Erythroblast (primary cell): ENCODE results near the gene MRPS15.

Experiments used
- DNase-seq, 2 experiments: peaks; one replicate each; lab custom pipeline; 2025; lab: John Stamatoyannopoulos, UW
- GATA1 ChIP-seq: IDR thresholded peaks from 2 replicates; pipeline ENCODE4 v1.6.1; 2011; ENCODE audit warnings: low read depth, mild to moderate bottlenecking, control low read depth, low read length, moderate library complexity
- POLR2A ChIP-seq: IDR thresholded peaks from 2 replicates; pipeline ENCODE4 v1.6.1; 2011; ENCODE audit warnings: mild to moderate bottlenecking, low read length

Gene MRPS15

GRCh38 chr1:36456391-36456928 lies 7.7 kb downstream of the MRPS15 start:
- TF ChIP-seq GATA1 (no peak), POLR2A (no peak)
- DNase-seq, result no peak

GRCh38 chr1:36455386-36455785 lies 8.8 kb downstream of the MRPS15 start:
- no peak for TF ChIP-seq GATA1
- TF ChIP-seq POLR2A, result no peak

GRCh38 chr1:36453600-36454388 lies 10.4 kb downstream of the MRPS15 start:
- no peak for DNase-seq
- TF ChIP-seq POLR2A, result no peak
- no peak for TF ChIP-seq GATA1

More at GRCh38 chr1:36455386-36455785, 8.8 kb downstream of the MRPS15 start:
- no peak for DNase-seq

- TF ChIP-seq POLR2A, result no peak
- TF ChIP-seq GATA1, result no peak
- DNase-seq, result no peak
Measured at GRCh38 chr1:36453051-36453450, 11.1 kb downstream of the MRPS15 start.

- TF ChIP-seq GATA1, result no peak
- TF ChIP-seq POLR2A, result no peak
- no peak for DNase-seq
Measured at GRCh38 chr1:36450919-36451305, 13.3 kb downstream of the MRPS15 start.

- DNase-seq, result peak; percentile 95 to 96
- TF ChIP-seq POLR2A (peak; percentile 66), GATA1 (no peak)
Measured at GRCh38 chr1:36450270-36450918, 13.8 kb downstream of the MRPS15 start, which contains the start of gene OSCP1. Gene OSCP1, minus strand, starts transcription at chr1:36450451. Its CDS starts 82 bp downstream, at chr1:36450369.

GRCh38 chr1:36448530-36449056 lies 15.6 kb downstream of the MRPS15 start:
- TF ChIP-seq POLR2A (no peak), GATA1 (no peak)
- peak; percentile 50 to 63 for DNase-seq

GRCh38 chr1:36447450-36447849 lies 16.7 kb downstream of the MRPS15 start:
- no peak for TF ChIP-seq GATA1
- TF ChIP-seq POLR2A, result no peak

GRCh38 chr1:36446746-36447145 lies 17.4 kb downstream of the MRPS15 start:
- TF ChIP-seq POLR2A, result no peak
- TF ChIP-seq GATA1, result no peak
- DNase-seq, result no peak

More at GRCh38 chr1:36447450-36447849, 16.7 kb downstream of the MRPS15 start:
- DNase-seq, result no peak

- TF ChIP-seq POLR2A, result no peak
- no peak for TF ChIP-seq GATA1
- DNase-seq, result peak; percentile 31 to 39
Measured at GRCh38 chr1:36446271-36446670, 17.9 kb downstream of the MRPS15 start.

- no peak for DNase-seq
- no peak for TF ChIP-seq POLR2A
- TF ChIP-seq GATA1, result no peak
Measured at GRCh38 chr1:36443297-36443696, 20.9 kb downstream of the MRPS15 start.

- DNase-seq, result no peak
- TF ChIP-seq POLR2A, result no peak
- no peak for TF ChIP-seq GATA1
Measured at GRCh38 chr1:36442337-36442736, 21.8 kb downstream of the MRPS15 start.

GRCh38 chr1:36440646-36441045 lies 23.5 kb downstream of the MRPS15 start:
- no peak for DNase-seq

GRCh38 chr1:36440044-36440443 lies 24.1 kb downstream of the MRPS15 start:
- no peak for DNase-seq
- TF ChIP-seq GATA1, result no peak
- no peak for TF ChIP-seq POLR2A

More at GRCh38 chr1:36440646-36441045, 23.5 kb downstream of the MRPS15 start:
- TF ChIP-seq POLR2A (no peak), GATA1 (no peak)
